HG03097 (cell line): ENCODE measurements around the gene PSMA6.

Source experiments
- ATAC-seq: cut with Tn5 transposase; IDR thresholded peaks from one replicate; pipeline ENCODE4 v1.9.1; 2021; ENCODE audit not compliant: unreplicated experiment, low FRiP score

PSMA6 gene

GRCh38 chr14:35362911-35363374 lies 70.8 kb downstream of the PSMA6 start:
- ATAC-seq: no peak

DNA sequence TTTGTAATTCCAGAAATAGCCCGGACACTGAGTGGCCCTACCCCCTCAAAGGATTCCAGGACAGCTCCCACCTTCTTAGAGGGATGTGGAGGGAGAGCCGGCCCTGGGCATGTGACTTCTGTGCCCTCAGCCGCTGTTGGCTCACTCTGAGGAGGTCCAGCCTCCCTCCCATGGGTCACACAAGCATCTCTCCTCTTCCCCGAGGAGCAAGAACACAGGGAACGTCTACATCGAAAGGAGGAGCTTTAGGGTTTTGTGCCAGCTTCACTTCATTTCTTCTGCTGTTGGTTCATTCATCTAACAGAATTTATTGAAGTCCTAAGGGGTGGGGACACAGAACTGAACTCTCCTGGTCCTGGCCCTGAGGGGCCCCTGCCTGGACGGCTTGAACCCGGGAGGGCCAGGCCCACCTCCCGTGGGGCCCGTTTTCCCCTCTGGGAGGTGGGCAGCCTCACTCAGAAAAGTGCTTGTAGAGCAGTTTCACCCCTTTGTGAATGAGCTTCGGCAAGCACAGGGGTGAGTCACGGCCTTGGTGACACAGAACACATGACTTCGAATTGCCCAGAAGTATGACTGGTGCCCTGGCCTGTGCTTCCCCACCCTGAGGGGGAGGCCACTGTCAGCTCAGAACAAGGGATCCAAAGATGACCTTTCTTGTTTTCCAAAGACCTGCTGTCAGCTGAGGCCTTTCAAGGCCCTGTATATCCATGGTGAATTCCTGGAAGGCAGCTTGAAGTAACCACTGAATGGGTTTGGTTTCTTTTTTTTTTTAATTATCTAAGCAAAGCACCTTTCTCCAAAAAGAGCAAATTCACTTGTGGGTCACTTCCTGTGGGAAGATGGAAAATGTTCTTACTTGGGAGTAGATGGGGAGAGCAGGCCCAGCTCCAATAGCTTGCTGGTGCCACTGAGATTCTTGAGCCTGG lies 73.2 kb downstream of the PSMA6 start:
- no peak for ATAC-seq

DNA sequence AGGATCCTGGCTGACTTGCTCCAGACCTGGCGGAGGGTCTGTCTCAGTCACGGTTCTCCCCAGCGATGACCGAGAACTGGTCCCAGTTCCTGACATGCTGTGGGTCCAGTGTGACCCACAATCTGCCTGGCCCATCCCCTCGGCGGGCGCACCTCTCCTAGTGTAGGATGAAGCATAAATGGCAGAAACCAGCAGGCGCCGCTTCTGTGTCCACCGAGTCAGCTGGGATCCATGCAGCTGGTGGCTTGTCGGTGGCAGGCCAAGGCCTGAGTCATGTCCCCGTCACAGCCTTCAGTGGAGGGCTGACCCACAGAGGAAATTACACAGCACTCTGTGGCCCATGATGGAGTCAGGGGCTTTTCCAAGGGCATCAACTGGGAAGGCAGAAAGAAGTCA lies 73.9 kb downstream of the PSMA6 start:
- no peak for ATAC-seq

DNA sequence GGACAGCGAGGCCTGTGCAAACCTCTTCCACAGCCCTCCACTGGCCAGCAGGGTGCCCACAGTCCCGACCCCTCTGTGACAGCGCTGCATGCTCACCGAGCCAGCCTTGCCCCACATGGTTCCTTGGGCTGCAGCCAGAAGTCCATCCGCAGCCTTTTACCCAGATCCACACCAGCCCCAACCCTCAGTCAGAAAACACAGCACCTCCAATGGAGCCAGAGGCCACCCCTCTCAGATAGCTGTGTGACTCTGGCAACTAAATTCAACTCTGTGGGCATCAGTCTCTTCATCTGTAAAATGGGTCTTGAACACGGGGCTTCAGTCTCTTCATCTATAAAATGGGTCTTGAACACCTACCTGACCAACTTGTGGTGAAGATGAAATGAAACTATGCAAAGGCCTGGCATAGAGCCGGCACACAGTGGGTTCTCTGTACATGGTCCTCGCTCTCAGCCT lies 74.4 kb downstream of the PSMA6 start:
- ATAC-seq: no peak

GRCh38 chr14:35367056-35367372 lies 74.8 kb downstream of the PSMA6 start:
- no peak for ATAC-seq
